ENCODE measurements around the gene NCOR1. TPM values are rescaled to one million over a fixed set of nuclear protein-coding genes. Genes with fewer than 3 reads are reported as not detected.

The NCOR1 gene
- total RNA-seq, 2 experiments from 2014 or later: 118 TPM

DNA sequence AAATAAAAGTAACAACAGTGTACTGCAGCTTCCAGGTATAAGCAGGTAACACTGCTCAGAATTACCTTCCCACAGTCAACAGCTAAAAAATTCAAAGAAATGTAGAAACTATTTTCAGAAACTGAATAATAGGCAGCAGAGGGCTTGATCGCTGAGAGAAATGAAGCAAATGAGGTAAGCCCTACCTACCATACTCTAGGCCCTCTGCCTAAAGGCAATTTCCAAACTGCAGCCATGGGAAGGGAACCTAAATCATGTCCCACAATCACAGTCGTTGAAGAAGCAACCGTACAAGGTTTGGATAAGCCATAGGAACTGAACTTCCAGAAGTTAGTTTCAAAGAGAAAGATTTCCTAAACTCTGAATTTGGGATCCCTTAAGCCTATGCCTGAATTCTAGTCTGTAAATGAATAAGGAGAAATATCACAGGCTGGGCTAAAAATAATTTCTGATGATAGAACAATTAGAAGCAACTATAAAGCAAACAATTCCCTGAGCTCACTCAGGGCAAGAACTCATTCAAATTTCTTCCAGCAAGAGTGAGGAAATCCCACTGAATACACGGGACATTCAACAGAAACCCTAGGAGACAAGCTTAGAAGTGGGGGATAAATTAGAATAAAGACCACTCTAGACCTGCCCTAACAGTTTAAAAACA lies 24.5 kb downstream of the NCOR1 start:
- ATAC-seq (ENCODE audit: poor library complexity) (no peak), DNase-seq (no peak)
- Histone ChIP-seq H3K4me3 (ENCODE audit: low read length) (no peak overlapping the region), H3K27me3 (ENCODE audit: control insufficient read depth in 1 of 2, insufficient read depth in 2 of 2, low read length in 2 of 2) (no peaks in the 10 kb centered on the region), H3K9me3 (ENCODE audit: control insufficient read depth in 1 of 2, insufficient read depth in 1 of 2, low read length in 2 of 2) (no peaks in the 10 kb centered on the region), H3K36me3 (ENCODE audit: insufficient read depth, low read length) (peaks cover 47% of the 10 kb centered on the region), H3K4me1 (ENCODE audit: insufficient read depth, low read length) (no peaks in the 10 kb centered on the region), H3K27ac (ENCODE audit: low read depth in 1 of 2, low read length in 2 of 2) (no peak overlapping the region)
- Mint-ChIP-seq H3K9me3 (no peaks in the 10 kb centered on the region), H3K27me3 (no peaks in the 10 kb centered on the region), H3K4me3 (no peak overlapping the region), H3K36me3 (ENCODE audit: low read depth) (peaks cover 88% of the 10 kb centered on the region), H3K4me1 (ENCODE audit: low read depth) (peaks cover 56% of the 10 kb centered on the region), H3K27ac (peak overlapping the region; percentile 62)
- TF ChIP-seq, protein P1, sequence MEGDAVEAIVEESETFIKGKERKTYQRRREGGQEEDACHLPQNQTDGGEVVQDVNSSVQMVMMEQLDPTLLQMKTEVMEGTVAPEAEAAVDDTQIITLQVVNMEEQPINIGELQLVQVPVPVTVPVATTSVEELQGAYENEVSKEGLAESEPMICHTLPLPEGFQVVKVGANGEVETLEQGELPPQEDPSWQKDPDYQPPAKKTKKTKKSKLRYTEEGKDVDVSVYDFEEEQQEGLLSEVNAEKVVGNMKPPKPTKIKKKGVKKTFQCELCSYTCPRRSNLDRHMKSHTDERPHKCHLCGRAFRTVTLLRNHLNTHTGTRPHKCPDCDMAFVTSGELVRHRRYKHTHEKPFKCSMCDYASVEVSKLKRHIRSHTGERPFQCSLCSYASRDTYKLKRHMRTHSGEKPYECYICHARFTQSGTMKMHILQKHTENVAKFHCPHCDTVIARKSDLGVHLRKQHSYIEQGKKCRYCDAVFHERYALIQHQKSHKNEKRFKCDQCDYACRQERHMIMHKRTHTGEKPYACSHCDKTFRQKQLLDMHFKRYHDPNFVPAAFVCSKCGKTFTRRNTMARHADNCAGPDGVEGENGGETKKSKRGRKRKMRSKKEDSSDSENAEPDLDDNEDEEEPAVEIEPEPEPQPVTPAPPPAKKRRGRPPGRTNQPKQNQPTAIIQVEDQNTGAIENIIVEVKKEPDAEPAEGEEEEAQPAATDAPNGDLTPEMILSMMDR (IDR thresholded peaks at IDR 0.05): no peak
- intact Hi-C loops (cut with DNase I, micrococcal nuclease): no loop called here
- POLR2A ChIA-PET: no interaction called here
- CTCF ChIA-PET: no interaction called here

DNA sequence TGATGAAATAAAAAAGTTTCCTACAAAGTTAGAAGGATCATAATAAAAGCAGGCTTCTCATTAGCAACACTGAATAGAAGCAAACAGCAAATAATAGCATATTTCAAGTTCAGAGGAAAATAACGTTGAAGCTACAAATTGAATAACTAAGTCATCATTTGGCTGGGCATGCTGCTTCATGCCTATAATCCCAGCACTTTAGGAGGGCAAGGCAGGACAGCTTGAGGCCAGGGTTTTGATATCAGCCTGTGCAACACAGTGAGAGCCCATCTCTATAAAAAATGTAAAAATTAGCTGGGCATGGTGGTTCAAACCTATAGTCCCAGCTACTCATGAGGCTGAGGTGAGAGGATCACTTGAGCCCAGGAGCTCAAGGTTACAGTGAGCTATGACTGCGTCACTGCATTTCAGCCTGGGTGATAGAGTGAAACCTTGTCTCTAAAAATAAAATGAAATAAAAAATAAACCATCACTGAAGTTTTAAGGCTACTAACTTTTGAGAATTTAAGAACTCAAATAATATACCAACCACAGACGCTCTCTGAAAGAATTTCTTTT lies 25.5 kb downstream of the NCOR1 start:
- H3K4me3 Mint-ChIP-seq: no peak overlapping the region
- H3K4me1 Mint-ChIP-seq (ENCODE audit: low read depth): peaks cover 55% of the 10 kb centered on the region
- intact Hi-C loops (cut with DNase I, micrococcal nuclease): no loop called here
- no peak for DNase-seq
- H3K4me3 ChIP-seq (ENCODE audit: low read length): no peak overlapping the region
- H3K27ac Mint-ChIP-seq: peak overlapping the region; percentile 13
- H3K27me3 ChIP-seq (ENCODE audit: control insufficient read depth in 1 of 2, insufficient read depth in 2 of 2, low read length in 2 of 2): no peaks in the 10 kb centered on the region
- TF ChIP-seq, protein P1 (IDR thresholded peaks at IDR 0.05): no peak
- POLR2A ChIA-PET: interaction anchor here (0.6 to 1.2 kb wide), 2 partner anchors 26 to 192 kb away, joined by 3 read pairs; partner anchors contain the start of gene NCOR1
- H3K9me3 Mint-ChIP-seq: no peaks in the 10 kb centered on the region
- no peaks in the 10 kb centered on the region for H3K27me3 Mint-ChIP-seq
- H3K36me3 Mint-ChIP-seq (ENCODE audit: low read depth): peaks cover 88% of the 10 kb centered on the region
- CTCF ChIA-PET: no interaction called here
- peaks cover 54% of the 10 kb centered on the region for H3K36me3 ChIP-seq (ENCODE audit: insufficient read depth, low read length)
- H3K9me3 ChIP-seq (ENCODE audit: control insufficient read depth in 1 of 2, insufficient read depth in 1 of 2, low read length in 2 of 2): no peaks in the 10 kb centered on the region
- no peak for ATAC-seq (ENCODE audit: poor library complexity)
- H3K4me1 ChIP-seq (ENCODE audit: insufficient read depth, low read length): no peaks in the 10 kb centered on the region
- no peak overlapping the region for H3K27ac ChIP-seq (ENCODE audit: low read depth in 1 of 2, low read length in 2 of 2)

DNA sequence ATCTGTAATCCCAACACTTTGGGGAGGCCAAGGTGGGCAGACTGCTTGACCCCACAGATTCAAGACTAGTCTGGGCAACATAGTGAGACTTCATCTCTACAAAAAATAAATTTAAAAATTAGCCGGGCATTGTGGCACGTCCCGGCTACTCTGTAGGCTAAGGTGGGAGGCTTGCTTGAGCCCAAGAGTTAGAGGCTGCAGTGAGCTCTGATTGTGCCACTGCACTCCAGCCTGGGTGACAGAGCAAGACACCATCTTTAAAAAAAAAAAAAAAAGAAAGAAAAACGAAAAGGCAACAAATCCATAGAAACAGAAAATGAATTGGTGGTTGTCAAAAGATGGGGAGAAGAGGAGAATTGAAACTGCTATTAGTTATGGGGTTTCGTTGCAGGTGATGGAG lies 27.7 kb downstream of the NCOR1 start:
- Histone ChIP-seq H3K9me3 (ENCODE audit: control insufficient read depth in 1 of 2, insufficient read depth in 1 of 2, low read length in 2 of 2) (no peaks in the 10 kb centered on the region), H3K27ac (ENCODE audit: low read depth in 1 of 2, low read length in 2 of 2) (no peak overlapping the region), H3K4me3 (ENCODE audit: low read length) (no peak overlapping the region), H3K36me3 (ENCODE audit: insufficient read depth, low read length) (peaks cover 47% of the 10 kb centered on the region), H3K4me1 (ENCODE audit: insufficient read depth, low read length) (no peaks in the 10 kb centered on the region), H3K27me3 (ENCODE audit: control insufficient read depth in 1 of 2, insufficient read depth in 2 of 2, low read length in 2 of 2) (no peaks in the 10 kb centered on the region)
- no peak for ATAC-seq (ENCODE audit: poor library complexity)
- POLR2A ChIA-PET: interaction anchor here (0.6 kb wide), 1 partner anchor 119 kb away, joined by 3 read pairs; no protein-coding TSS in a partner anchor
- Mint-ChIP-seq H3K27ac (no peak overlapping the region), H3K9me3 (no peaks in the 10 kb centered on the region), H3K4me3 (no peak overlapping the region), H3K36me3 (ENCODE audit: low read depth) (peaks cover 91% of the 10 kb centered on the region), H3K27me3 (no peaks in the 10 kb centered on the region), H3K4me1 (ENCODE audit: low read depth) (peaks cover 58% of the 10 kb centered on the region)
- CTCF ChIA-PET: no interaction called here
- intact Hi-C loops (cut with DNase I, micrococcal nuclease): no loop called here
- DNase-seq: no peak
- TF ChIP-seq, protein P1 (IDR thresholded peaks at IDR 0.05): no peak
